Progenitor cell of endocrine pancreas (in vitro differentiated cells): ENCODE measurements around the gene KCNQ1. TPM values are rescaled to one million over a fixed set of nuclear protein-coding genes. Genes with fewer than 3 reads are reported as not detected.

ENCODE experiments used
- DNase-seq: peaks from one replicate; pipeline ENCODE4 v3.0.0; 2021; ENCODE audit warnings: low spot score; ENCODE audit not compliant: unreplicated experiment
- H3K27ac Mint-ChIP-seq: 2 replicates; pipeline ENCODE4 v1.8.0; 2021; ENCODE audit warnings: mild to moderate bottlenecking, moderate library complexity, mixed read lengths
- H3K27me3 Mint-ChIP-seq: 2 replicates; pipeline ENCODE4 v1.8.0; 2021; ENCODE audit warnings: mixed read lengths
- H3K36me3 Mint-ChIP-seq: 2 replicates; pipeline ENCODE4 v1.8.0; 2022; ENCODE audit warnings: mixed read lengths; ENCODE audit not compliant: insufficient read depth
- H3K4me1 Mint-ChIP-seq: 2 replicates; pipeline ENCODE4 v1.8.0; 2021; ENCODE audit warnings: low read depth, mixed read lengths
- H3K4me3 Mint-ChIP-seq: 2 replicates; pipeline ENCODE4 v1.8.0; 2021; ENCODE audit warnings: low read depth, mild to moderate bottlenecking, moderate library complexity, mixed read lengths
- H3K9me3 Mint-ChIP-seq: 2 replicates; pipeline ENCODE4 v1.8.0; 2021; ENCODE audit warnings: low read depth, mixed read lengths
- total RNA-seq: library from RNA; stranded (reverse); gene quantifications from 2 replicates; pipeline ENCODE4 v1.2.1, GENCODE V29; 2021
- TF ChIP-seq, protein P1 (sequence below): fragments of 200-600 bp; sonication (generic); IDR thresholded peaks from one replicate; pipeline ENCODE4 v1.5.0; 2021; ENCODE audit warnings: antibody characterized with exemption, mild to moderate bottlenecking; ENCODE audit not compliant: unreplicated experiment

Gene KCNQ1
- total RNA-seq, 1 donor from 2014 or later: 3.3 TPM

DNA sequence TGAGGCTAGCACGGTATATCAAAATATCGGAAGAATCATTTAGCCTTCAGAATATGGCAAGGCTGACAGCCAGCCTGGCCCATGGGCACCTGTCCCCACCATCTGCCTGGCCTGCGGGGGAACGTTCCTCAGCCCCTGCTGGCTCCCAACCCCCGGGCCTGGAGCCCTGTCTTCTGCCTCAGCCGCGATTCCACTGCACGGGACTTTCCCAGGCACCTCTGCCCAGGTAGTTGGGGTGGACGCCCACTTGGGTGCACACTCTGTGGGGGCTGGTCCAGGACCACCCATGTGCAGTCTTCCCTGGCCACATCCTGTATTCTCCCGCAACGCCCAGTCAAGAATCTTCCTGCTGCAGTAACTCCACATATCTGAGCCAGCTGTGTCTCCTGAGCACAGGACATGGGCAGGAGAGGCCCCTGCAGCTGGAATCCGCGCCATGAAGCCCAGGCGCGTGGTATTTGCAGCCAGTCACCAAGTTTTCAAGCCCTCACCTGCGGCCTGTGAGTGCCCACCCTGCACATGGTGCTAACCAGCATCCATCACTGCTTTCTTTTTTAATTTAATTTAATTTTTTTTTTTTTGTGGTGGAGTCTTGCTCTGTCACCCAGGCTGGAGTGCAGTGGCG, 77.9 kb downstream of the KCNQ1 start:
- TF ChIP-seq, protein P1, sequence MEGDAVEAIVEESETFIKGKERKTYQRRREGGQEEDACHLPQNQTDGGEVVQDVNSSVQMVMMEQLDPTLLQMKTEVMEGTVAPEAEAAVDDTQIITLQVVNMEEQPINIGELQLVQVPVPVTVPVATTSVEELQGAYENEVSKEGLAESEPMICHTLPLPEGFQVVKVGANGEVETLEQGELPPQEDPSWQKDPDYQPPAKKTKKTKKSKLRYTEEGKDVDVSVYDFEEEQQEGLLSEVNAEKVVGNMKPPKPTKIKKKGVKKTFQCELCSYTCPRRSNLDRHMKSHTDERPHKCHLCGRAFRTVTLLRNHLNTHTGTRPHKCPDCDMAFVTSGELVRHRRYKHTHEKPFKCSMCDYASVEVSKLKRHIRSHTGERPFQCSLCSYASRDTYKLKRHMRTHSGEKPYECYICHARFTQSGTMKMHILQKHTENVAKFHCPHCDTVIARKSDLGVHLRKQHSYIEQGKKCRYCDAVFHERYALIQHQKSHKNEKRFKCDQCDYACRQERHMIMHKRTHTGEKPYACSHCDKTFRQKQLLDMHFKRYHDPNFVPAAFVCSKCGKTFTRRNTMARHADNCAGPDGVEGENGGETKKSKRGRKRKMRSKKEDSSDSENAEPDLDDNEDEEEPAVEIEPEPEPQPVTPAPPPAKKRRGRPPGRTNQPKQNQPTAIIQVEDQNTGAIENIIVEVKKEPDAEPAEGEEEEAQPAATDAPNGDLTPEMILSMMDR: no peak
- DNase-seq: peak; percentile 6
- no peak overlapping the region for H3K27ac Mint-ChIP-seq
- peaks cover 44% of the 10 kb centered on the region for H3K27me3 Mint-ChIP-seq
- H3K36me3 Mint-ChIP-seq: no peaks in the 10 kb centered on the region
- peaks cover 3% of the 10 kb centered on the region for H3K4me1 Mint-ChIP-seq
- H3K9me3 Mint-ChIP-seq: no peaks in the 10 kb centered on the region
- no peak overlapping the region for H3K4me3 Mint-ChIP-seq

DNA sequence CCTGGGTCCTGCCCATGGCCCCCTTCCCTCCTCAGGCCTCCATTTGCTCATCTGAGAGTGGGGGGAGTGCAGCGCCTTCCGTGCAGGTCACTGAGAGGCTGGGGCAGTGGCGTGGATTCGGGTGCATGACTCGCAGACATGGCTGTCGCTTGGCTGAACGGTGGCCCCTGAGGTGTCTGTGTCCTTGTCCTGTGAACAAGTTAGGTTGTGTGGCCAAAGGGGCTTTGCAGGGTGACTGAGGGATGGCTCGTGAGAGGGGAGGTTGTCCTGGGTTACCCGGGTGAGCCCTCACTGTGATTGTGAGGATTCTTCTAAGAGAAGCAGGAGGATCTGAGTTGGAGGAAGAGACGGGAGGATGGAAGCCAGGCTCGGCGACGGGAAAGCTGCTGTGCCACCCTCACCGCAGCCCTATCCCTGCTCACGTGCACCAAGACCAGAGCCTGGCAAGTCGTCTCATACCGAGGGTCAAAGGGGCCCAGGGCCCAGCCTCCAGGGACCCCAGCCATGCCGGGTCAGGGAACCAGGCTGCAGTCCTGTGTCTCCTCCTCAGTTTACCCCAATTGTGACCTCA, 79.1 kb downstream of the KCNQ1 start:
- TF ChIP-seq, protein P1: no peak
- Mint-ChIP-seq H3K36me3 (no peaks in the 10 kb centered on the region), H3K27ac (no peak overlapping the region), H3K9me3 (no peaks in the 10 kb centered on the region), H3K4me3 (no peak overlapping the region), H3K4me1 (peaks cover 3% of the 10 kb centered on the region), H3K27me3 (peaks cover 42% of the 10 kb centered on the region)
- DNase-seq: peak; percentile 4

DNA sequence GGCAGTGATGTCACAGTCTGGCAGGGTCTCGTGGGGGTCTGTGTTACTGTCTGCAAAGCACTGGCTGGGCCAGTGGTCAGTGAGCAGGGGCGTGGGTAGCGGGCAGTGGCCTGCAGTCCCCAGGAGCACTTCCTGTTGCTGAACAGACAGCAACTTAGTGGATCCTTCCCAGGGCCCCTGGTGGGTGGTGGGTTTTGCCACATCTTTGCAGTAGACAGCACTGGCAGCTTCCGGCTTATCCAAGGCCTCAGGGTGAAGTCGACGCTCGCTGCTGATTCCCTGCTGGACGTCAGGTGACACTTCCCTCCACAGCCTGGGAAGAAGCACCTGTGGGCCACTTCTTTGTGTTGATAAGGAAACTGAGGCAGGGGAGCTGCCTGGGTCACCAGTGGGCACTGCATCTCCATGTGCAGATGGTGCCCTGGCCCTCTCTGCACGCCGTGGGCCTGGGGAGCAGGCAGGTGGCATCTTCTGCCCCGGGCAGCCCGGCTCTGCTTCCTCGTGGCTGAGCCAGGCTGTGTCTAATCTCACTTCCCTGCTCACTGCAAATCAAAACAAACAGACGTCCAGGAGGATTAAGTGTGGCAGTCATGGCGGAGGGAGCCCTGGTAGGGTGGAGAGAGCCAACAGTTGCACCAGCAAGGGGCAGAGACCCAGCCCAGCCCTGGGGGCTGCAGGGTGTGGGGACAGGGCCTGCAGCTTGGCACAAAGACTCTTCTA, 79.8 kb downstream of the KCNQ1 start:
- Mint-ChIP-seq H3K4me1 (peaks cover 3% of the 10 kb centered on the region), H3K9me3 (no peaks in the 10 kb centered on the region), H3K4me3 (no peak overlapping the region), H3K27me3 (peaks cover 45% of the 10 kb centered on the region), H3K36me3 (no peaks in the 10 kb centered on the region), H3K27ac (no peak overlapping the region)
- DNase-seq: peak; percentile 7
- TF ChIP-seq, protein P1: no peak

DNA sequence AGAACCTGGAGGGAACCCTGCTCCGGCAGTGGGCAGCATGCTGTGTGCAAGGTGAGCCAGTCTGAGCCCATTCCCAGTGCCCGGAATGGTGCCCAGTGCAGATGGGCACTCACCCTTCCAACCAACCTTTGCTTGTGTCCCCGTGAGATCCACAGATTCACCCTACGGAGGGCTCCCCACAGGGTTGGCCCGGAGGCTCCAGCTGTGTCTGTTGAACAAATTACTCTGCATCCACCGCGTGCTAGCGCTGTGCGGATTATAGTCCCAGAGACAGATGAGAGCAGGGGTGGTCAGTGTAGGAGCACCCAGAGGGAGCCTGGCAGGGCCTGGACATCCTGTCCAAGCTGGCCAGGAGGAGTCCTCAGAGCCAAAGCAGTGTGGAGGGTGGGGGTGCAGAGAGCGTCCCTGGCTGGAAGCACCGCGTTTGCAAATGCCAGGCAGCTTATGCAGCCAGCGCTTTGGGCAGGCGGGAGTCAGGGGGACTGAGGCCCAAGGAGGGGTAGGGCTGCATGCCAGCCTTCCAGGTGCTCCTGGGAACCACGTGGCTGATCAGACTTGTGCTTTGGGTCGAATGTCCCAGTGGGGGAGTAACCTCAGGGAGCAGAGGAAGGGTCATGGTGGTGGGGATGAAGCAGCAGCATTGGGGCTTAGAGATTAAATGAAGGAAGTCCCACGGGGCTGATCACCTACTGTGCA, 80.5 kb downstream of the KCNQ1 start:
- peaks cover 3% of the 10 kb centered on the region for H3K4me1 Mint-ChIP-seq
- TF ChIP-seq, protein P1: no peak
- no peak overlapping the region for H3K27ac Mint-ChIP-seq
- peaks cover 45% of the 10 kb centered on the region for H3K27me3 Mint-ChIP-seq
- peak; percentile 7 for DNase-seq
- no peaks in the 10 kb centered on the region for H3K9me3 Mint-ChIP-seq
- H3K4me3 Mint-ChIP-seq: no peak overlapping the region
- no peaks in the 10 kb centered on the region for H3K36me3 Mint-ChIP-seq
